ENCODE data around the gene TRIM60.
"Not testable (repeated sequence)": the region's sequence is repeated elsewhere in the genome, so short reads cannot be mapped to it uniquely, and the experiment has no call there.

Gene TRIM60

DNA sequence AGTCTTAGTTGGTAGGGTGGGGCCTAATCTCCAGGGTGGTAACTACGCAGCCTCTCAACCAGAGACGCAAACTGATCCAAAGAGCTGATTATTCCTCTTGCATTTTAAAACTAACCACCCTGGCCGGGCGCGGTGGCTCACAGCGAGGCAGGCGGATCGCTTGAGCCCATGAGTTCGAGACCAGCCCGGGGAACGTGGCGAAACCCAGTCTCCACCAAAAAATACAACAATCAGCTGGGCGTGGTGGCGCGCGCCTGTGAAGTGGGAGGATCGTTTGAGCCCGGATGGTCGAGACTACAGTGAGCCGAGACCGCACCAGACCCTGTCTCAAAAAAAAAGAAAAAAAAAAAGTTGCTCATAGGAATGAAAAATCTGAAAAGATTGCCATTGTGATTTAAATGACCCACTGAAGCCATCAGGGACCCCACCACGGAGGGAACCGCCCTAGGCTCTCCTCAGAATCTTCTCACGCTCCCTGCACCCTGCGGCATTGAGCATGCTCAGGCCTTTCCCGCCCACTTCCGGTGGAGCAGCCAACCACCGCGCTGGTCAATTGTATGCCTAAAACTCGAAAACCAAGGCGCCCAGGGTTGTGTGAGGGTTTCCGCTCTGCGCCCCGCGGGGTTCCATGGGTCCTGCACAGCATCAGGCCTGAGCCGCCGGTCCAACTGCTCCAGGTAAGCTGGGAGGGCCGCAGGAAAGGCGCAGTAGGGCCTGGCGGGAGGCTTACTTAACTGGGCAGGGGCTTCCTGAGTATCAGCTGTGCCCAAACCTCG is at the start of gene TRIM60:
TSS of gene TRIM60 (plus strand) at position 564 of the 776 bp plus-strand sequence. CDS start 8,074 bp downstream, outside the sequence.
- DNase-seq (ENCODE audit: low read depth in 2 of 2), result no peak

DNA sequence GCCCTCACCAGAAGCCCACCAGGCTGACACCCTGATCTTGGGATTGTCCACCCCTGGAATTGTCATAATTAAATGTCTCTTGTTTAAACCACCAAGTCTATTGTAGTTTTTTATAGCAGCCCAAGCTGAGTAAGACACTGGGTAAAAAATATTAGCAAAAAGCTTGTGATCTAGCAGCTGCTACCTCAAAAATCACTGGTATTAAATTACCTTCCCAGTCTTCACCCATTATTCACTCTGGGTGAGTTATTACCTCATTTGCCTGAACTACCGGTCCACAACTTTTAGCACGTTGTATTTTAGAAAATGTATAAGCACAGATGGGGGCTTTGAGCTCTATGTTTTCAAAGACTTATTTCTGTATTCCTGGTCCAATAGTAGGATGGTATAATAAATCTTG is 42.3 kb upstream of the TRIM60 start:
- no peak for DNase-seq (ENCODE audit: low read depth in 2 of 2)

DNA sequence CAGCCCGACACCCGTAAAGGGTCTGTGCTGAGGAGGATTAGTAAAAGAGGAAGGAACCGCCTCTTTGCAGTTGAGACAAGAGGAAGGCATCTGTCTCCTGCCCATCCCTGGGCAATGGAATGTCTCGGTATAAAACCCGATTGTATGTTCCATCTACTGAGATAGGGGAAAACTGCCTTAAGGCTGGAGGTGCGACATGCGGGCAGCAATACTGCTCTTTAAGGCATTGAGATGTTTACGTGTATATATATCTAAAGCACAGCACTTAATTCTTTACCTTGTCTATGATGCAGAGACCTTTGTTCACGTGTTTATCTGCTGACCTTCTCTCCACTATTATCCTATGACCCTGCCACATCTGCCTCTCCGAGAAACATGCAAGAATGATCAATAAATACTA is 41.0 kb upstream of the TRIM60 start:
- DNase-seq (ENCODE audit: low read depth in 2 of 2), result not testable (repeated sequence)

DNA sequence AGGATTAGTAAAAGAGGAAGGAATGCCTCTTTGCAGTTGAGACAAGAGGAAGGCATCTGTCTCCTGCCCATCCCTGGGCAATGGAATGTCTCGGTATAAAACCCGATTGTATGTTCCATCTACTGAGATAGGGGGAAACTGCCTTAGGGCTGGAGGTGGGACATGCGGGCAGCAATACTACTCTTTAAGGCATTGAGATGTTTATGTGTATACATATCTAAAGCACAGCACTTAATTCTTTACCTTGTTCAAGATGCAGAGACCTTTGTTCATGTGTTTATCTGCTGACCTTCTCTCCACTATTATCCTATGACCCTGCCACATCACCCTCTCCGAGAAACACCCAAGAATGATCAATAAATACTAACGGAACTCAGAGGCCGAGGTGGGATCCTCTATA is 35.7 kb upstream of the TRIM60 start:
- DNase-seq (ENCODE audit: low read depth in 2 of 2), result not testable (repeated sequence)

GRCh38 chr4:164997324-164997723 is 34.5 kb upstream of the TRIM60 start:
- DNase-seq (ENCODE audit: low read depth in 2 of 2), result no peak

DNA sequence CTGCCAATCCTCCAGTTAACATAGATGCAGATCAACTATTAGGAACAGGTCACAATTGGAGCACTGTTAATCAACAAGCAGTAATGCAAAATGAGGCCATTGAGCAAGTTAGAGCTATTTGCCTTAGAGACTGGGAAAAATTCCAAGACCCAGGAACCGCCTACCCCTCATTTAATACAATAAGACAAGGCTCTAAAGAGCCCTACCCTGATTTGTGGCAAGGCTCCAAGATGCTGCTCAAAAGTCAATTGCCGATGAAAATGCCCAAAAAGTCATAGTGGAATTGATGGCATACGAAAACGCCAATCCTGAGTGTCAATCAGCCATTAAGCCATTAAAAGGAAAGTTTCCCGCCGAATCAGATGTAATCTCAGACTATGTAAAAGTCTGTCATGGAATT is 33.9 kb upstream of the TRIM60 start:
- DNase-seq (ENCODE audit: low read depth in 2 of 2), result no peak

DNA sequence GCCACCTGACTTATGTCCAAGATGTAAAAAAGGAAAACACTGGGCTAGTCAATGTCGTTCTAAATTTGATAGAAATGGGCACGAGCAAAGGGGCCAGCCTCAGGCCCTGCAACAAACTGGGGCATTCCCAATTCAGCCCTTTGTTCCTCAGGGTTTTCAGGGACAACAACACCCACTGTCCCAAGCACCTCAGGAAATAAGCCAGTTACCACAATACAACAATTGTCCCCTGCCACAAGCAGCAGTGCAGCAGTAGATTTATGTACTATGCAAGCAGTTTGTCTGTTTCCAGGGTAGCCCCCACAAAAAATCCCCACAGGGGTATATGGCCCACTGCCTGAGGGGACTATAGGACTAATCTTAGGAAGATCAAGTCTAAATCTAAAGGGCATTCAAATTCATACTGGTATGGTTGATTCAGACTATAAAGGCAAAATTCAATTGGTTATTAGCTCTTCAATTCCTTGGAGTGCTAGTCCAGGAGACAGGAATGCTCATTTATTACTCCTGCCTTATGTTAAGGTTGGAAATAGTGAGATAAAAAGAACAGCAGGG is 33.2 kb upstream of the TRIM60 start:
- DNase-seq (ENCODE audit: low read depth in 2 of 2), result not testable (repeated sequence)

DNA sequence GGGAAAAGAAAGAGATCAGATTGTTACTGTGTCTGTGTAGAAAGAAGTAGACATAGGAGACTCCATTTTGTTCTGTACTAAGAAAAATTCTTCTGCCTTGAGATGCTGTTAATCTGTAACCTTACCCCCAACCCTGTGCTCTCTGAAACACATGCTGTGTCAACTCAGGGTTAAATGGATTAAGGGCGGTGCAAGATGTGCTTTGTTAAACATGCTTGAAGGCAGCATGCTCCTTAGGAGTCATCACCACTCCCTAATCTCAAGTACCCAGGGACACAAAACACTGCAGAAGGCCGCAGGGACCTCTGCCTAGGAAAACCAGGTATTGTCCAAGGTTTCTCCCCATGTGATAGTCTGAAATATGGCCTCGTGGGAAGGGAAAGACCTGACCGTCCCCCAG is 29.8 kb upstream of the TRIM60 start:
- DNase-seq (ENCODE audit: low read depth in 2 of 2), result not testable (repeated sequence)

- DNase-seq (ENCODE audit: low read depth in 2 of 2), result no peak
Measured at GRCh38 chr4:165005352-165005925, 26.4 kb upstream of the TRIM60 start.

DNA sequence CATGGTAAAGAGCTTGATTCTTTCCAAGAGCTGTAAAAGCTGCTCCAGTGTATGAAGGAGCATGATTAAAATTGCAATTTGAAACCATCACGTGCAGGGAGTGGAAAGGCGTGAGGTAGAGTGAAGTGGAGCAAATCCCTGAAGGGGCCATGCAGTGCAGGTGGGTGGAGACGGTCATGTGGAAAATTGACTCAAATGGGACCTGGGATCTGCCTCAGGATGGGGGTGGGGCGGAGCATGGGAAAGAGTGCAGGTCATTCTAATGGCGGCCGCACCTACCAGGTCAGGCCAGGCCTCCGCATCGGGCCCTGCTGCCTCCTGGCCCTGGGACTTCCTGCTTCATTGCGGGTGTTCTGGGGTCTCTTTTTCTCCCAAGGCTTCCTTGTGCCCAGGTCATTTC is 25.3 kb upstream of the TRIM60 start:
- DNase-seq (ENCODE audit: low read depth in 2 of 2), result no peak

DNA sequence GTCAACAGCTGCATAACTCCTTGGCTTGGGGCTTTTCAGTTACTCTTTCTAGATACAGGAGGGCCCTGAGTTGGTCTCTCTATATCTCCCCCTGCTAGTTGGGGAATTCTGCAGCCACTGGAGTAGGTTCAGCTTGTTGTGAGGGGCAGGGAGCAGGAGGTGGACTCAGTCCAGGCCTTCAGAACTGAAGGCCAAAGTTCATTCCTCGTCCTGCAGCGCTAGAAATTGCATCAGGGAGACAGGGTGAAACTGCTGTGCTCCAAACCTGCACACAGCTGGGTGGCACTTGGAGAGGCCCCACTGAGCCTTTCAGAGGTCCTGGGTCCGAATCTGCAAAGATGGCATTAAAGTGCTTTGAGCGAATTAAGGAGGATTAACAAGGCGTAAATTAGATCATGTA is 24.9 kb upstream of the TRIM60 start:
- DNase-seq (ENCODE audit: low read depth in 2 of 2), result no peak

GRCh38 chr4:165009493-165010227 is 22.1 kb upstream of the TRIM60 start:
- no peak for DNase-seq (ENCODE audit: low read depth in 2 of 2)

GRCh38 chr4:165010487-165010886 is 21.3 kb upstream of the TRIM60 start:
- DNase-seq (ENCODE audit: low read depth in 2 of 2), result no peak

GRCh38 chr4:165010991-165011390 is 20.8 kb upstream of the TRIM60 start:
- DNase-seq (ENCODE audit: low read depth in 2 of 2), result no peak

DNA sequence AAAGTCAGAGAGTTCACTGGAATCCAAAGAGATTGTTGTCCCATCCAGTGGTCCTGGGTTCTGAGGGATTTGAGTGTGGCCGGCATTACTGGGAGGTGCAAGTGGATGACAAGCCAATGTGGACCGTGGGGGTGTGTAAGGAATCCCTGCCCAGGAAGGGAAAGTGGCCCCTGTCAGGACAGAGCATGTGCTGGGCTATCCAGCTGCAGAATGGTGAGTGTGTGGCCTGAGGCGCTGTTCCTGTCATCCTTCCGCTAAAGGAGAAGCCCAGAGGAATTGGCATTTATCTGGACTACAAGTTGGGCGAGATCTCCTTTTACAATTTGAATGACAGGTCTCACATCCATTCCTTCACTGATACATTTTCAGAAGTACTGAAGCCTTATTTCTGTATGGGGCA is 20.4 kb upstream of the TRIM60 start:
- DNase-seq (ENCODE audit: low read depth in 2 of 2), result no peak

DNA sequence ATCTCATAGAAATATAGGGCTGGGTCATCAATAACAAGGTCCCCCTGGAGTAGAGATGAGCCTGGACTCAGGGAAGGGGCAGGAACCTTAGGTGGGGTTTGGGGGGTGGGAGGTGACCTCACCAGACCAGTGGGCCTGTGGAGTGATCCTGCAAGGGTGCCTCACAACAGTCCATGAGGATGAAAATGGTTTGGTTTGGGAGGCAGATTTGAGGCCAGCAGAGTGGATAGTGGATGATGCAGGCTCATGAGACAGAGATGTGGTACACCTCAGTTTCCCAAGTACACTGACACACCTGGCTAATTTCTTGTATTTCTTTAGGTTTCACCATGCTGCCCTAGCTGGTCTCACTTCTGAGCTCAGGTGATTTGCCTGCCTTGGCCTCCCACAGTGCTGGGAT is 18.1 kb upstream of the TRIM60 start:
- no peak for DNase-seq (ENCODE audit: low read depth in 2 of 2)

DNA sequence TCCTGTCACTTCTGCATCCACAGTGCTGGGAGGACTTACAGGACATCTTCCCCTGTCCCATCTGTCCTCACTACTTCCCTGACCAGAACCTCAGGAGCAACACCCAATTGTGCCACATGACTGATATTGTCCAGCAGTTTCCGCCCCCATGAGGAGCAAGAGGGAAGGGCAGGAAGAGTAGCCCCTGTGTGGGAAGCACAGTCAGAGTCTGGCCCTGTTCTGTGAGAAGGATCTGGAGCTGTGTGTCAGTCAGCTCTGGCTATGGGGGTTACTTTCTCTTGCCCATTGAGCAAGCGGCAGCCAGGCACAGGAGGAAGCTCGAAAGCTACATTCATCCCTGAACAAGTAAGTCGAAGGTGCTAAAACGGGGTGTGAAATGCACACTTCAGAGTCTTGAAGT is 14.8 kb upstream of the TRIM60 start:
- no peak for DNase-seq (ENCODE audit: low read depth in 2 of 2)

DNA sequence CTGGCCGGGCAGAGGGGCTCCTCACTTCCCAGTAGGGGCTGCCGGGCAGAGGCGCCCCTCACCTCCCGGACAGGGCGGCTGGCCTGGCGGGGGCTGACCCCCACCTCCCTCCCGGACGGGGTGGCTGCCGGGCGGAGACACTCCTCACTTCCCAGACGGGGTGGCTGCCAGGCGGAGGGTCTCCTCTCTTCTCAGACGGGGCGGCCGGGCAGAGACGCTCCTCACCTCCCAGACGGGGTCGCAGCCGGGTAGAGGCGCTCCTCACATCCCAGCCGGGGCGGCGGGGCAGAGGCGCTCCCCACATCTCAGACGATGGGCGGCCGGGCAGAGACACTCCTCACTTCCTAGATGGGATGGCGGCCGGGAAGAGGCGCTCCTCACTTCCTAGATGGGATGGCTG is 11.8 kb upstream of the TRIM60 start:
- DNase-seq (ENCODE audit: low read depth in 2 of 2), result not testable (repeated sequence)

GRCh38 chr4:165025782-165026181 is 6.0 kb upstream of the TRIM60 start:
- DNase-seq (ENCODE audit: low read depth in 2 of 2), result not testable (repeated sequence)

GRCh38 chr4:165027762-165028402 is 3.9 kb upstream of the TRIM60 start:
- no peak for DNase-seq (ENCODE audit: low read depth in 2 of 2)

DNA sequence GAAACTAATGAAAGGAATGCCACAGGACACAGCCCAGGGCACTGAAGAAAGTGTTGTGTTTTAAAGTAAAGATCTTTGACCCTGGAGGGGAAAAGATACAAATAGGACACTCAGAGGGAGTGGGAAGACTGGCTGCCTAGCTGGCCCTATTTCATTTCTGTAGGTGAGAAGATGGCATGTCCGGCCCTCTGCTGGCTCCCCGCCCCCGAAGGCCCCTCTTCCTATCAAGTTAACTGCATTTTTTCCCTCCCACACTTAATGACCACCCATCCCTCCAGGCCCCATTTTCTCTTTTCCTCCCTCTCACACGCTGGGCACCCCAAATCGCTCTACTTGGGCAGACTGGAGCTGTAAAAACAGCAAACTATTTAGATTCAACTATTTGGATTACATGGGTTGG is 16.4 kb downstream of the TRIM60 start:
- no peak for DNase-seq (ENCODE audit: low read depth in 2 of 2)

GRCh38 chr4:165052627-165053026 is 20.8 kb downstream of the TRIM60 start:
- DNase-seq (ENCODE audit: low read depth in 2 of 2), result no peak

All from activated CD8-positive, alpha-beta memory T cell treated with anti-CD3 and anti-CD28 coated beads for 4 hours (primary cell).